ENCODE measurements around the gene BTN1A1. TPM values are rescaled to one million over a fixed set of nuclear protein-coding genes. Genes with fewer than 3 reads are reported as not detected.
"Not testable (repeated sequence)": the region's sequence is repeated elsewhere in the genome, so short reads cannot be mapped to it uniquely, and the experiment has no call there.

The BTN1A1 gene
- total RNA-seq, 4 donors from 2014 or later, result not detected

DNA sequence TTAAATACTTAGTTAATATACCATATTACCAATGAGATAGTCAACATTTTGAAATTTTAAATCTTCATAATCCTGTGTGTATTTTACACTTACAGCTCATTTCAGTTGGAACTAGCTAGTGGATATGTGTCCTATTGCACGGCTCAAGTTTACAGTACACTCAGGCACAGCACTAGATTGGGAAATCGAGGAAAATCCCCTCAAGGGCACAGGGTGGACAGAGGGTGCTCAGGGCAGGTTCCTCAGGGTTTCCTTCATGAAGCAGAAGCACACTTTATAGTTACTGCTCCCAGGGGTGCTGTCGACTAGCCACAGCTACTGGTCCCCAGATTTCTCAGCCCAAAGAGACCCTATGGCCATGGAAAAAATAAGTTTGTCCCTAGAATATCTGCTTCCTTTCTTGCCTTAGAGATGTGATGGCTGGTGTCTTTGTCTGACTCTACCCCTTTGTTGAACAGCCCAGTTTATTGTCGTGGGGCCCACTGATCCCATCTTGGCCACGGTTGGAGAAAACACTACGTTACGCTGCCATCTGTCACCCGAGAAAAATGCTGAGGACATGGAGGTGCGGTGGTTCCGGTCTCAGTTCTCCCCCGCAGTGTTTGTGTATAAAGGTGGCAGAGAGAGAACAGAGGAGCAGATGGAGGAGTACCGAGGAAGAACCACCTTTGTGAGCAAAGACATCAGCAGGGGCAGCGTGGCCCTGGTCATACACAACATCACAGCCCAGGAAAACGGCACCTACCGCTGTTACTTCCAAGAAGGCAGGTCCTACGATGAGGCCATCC lies 40.9 kb upstream of the BTN1A1 start:
- TF ChIP-seq CTCF (IDR thresholded peaks at IDR 0.05), result no peak
- DNase-seq (ENCODE audit: low spot score), result no peak

DNA sequence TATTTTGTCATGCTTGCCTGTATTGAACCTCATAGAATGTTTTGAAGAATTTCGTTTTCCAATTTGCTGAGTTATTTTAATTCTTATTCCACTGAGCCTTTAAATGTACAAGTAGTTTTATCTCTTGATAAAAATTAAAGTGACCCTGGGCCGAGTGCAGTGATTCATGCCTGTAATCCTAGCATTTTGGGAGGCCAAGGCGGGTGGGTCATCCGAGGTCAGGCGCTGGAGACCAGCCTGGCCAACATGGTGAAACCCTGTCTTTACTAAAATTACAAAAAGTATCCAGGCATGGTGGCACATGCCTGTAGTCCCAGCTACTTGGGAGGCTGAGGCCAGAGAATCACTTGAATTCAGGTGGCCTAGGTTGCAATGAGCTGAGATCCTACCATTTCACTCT lies 38.8 kb upstream of the BTN1A1 start:
- not testable (repeated sequence) for DNase-seq (ENCODE audit: low spot score); ATAC-seq (ENCODE audit: low FRiP score)

More for the DNA sequence above, 40.9 kb upstream of the BTN1A1 start:
- ATAC-seq (ENCODE audit: low FRiP score), result no peak

DNA sequence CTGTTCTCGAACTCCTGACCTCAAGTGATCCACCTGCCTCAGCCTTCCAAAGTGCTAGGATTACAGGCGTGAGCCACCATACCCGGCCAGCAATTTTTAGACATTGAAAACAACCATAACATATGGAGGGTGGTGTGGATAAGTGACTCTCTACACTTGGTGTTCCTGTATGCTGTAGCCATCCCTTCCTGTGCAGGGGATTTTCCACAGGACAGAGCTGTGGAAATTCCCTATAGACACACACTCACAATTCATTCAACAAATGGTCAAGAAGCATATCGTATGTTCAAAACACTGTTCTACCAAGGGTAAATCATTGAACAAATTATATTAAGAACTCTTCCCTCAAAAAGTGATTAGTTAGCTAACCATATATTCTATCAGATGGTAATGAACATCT lies 36.1 kb upstream of the BTN1A1 start:
- ATAC-seq (ENCODE audit: low FRiP score) (no peak), DNase-seq (ENCODE audit: low spot score) (no peak)
- no peak for TF ChIP-seq CTCF (IDR thresholded peaks at IDR 0.05)

DNA sequence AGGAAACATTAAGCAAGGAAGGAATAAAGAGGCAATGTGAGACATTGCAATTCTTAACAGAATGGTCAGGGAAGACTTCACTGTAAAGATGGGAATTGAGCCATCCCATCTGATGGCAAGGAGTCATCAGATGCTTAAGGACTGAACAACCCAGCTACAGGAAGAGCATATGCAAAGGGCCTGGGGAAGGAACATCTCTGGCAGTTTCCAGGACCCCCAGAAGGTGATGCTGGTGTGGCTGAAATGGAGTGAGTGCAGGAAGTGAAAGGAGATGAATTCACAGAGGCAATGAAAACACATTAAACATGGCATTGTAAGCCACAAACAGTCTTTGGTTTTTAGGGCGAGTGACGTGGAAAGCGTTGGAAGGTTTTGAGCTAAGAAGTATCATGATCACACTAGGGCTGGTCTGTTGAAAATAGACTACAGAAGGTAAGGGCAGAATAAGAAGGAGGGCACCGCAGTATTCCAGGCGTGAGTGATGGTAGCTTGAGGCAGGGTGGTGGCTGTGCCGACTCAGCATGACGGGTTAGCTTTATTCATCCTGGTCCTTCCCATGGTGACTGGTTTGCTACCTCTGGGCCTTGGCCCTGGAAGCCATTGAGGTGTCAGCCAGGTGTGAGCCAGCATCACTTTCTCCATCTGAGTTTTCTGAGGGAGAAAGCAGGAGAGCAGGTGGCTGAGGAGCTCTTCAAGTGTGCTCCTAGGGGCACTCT lies 35.5 kb upstream of the BTN1A1 start:
- no peak for DNase-seq (ENCODE audit: low spot score)
- TF ChIP-seq CTCF (IDR thresholded peaks at IDR 0.05), result no peak
- no peak for ATAC-seq (ENCODE audit: low FRiP score)

DNA sequence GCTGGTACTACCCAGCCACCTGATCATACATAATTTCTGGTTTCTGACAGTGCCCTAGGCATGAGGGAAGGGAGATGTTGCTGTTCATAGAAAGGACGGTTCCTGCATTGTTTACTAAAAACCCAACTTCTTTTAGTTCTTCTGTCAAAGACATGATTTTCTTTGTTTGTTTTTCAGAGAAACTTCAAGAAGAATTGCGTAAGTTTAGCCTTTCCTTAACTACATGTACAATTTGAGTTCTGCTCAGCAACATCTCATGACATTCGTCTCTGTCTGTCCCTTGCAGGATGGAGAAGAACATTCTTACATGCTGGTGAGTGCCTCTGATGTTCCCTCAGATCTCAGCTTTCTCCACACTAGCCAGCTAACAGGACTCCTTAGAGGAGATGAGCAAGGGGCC lies 34.3 kb upstream of the BTN1A1 start:
- DNase-seq (ENCODE audit: low spot score), result no peak
- no peak for TF ChIP-seq CTCF (IDR thresholded peaks at IDR 0.05)
- ATAC-seq (ENCODE audit: low FRiP score), result no peak

DNA sequence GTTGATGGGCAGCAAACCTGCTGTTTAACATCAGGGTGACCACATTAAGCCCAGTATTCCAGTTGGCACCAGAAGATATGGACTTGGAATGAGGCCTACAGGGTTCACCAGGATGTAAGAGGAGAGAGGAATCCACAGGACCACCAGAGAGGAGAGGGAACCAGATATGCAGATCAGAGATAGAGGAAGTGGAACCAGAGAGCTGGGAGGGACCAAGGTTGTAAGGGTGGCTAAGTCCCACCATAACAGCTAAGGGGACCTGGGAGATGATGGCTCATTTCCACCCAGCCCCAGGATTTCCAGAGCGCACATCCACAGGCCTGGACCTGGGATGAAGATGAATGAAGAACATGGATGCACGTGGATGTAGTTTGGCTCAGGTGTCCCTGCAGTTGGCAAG lies 31.3 kb upstream of the BTN1A1 start:
- DNase-seq (ENCODE audit: low spot score) (no peak), ATAC-seq (ENCODE audit: low FRiP score) (no peak)
- no peak for TF ChIP-seq CTCF (IDR thresholded peaks at IDR 0.05)

DNA sequence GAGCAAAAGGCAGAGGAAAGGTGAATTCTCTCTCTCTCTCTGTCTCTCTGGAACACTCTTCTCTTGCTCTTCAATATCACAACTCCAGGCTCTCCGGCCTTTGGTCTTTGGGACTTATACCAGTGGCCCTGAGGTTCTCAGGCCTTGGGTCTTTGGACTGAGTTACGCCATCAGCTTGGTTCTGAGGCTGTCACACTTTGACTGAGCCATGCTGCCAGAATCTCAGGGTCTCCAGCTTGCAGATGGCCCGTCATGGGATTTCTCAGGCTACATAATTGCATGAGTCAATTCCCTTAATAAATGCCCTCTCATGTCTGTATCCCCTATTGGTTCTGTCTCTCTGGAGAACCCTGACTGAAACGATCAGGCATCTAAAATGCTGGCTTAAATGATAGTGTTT lies 29.5 kb upstream of the BTN1A1 start:
- ATAC-seq (ENCODE audit: low FRiP score) (no peak), DNase-seq (ENCODE audit: low spot score) (no peak)
- no peak for TF ChIP-seq CTCF (IDR thresholded peaks at IDR 0.05)

All from omental fat pad (tissue), 4 donors.